Measurements from ENCODE around the gene GNAT1.

GNAT1 gene

DNA sequence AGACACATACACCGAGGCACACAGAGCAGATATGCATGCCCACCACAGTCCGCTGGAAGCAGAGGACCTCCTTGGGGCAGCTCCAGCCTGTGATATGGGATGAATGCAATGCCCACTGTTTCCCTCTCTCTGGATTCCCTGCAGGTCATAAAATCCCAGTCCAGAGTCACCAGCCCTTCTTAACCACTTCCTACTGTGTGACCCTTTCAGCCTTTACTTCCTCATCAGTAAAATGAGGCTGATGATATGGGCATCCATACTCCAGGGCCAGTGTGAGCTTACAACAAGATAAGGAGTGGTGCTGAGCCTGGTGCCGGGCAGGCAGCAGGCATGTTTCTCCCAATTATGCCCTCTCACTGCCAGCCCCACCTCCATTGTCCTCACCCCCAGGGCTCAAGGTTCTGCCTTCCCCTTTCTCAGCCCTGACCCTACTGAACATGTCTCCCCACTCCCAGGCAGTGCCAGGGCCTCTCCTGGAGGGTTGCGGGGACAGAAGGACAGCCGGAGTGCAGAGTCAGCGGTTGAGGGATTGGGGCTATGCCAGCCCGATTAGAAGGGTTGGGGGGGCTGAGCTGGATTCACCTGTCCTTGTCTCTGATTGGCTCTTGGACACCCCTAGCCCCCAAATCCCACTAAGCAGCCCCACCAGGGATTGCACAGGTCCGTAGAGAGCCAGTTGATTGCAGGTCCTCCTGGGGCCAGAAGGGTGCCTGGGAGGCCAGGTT, at the start of gene GNAT1:
GNAT1 (plus strand) TSS at position 675 of the 725 bp plus-strand sequence. CDS start 116 bp downstream, outside the sequence.
- TF ChIP-seq, protein P1, sequence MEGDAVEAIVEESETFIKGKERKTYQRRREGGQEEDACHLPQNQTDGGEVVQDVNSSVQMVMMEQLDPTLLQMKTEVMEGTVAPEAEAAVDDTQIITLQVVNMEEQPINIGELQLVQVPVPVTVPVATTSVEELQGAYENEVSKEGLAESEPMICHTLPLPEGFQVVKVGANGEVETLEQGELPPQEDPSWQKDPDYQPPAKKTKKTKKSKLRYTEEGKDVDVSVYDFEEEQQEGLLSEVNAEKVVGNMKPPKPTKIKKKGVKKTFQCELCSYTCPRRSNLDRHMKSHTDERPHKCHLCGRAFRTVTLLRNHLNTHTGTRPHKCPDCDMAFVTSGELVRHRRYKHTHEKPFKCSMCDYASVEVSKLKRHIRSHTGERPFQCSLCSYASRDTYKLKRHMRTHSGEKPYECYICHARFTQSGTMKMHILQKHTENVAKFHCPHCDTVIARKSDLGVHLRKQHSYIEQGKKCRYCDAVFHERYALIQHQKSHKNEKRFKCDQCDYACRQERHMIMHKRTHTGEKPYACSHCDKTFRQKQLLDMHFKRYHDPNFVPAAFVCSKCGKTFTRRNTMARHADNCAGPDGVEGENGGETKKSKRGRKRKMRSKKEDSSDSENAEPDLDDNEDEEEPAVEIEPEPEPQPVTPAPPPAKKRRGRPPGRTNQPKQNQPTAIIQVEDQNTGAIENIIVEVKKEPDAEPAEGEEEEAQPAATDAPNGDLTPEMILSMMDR (IDR thresholded peaks at IDR 0.05), result no peak
- Histone ChIP-seq H3K27ac (no peak within 1 kb of the TSS), H3K4me3 (no peak within 1 kb of the TSS)
- no peak for DNase-seq (ENCODE audit: low spot score)

DNA sequence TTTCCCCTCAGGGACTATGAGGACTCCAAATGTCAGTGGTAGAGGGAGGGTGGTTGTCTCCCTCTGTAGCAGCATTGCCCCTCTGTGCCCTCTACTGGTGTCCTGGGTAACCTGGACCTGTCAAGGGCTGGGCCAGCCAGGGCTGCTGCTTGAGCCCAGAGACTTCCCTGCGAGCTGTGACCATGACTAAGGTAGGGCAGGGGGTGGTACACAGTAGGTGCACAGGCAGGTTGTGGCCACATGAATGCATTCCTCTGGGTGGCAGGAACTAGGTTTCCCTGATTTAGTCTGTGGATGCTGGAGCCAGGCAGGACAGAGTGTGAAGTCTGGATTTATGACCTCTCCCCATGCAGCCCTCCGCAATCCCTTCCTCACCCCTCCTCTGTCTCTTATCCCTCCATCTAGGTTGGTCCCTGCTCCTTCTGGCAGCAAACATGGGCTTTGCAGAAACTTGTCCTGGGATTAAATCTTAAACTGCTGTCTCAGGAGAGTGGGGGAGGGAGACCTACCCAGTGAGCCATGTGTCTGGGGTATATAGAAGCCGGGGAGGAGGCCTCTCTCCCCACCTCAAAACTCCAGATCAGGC, 45.0 kb upstream of the GNAT1 start:
- Histone ChIP-seq H3K27ac (no peak overlapping the region), H3K4me3 (no peak overlapping the region)
- no peak for DNase-seq (ENCODE audit: low spot score)
- TF ChIP-seq, protein P1 (IDR thresholded peaks at IDR 0.05), result no peak

DNA sequence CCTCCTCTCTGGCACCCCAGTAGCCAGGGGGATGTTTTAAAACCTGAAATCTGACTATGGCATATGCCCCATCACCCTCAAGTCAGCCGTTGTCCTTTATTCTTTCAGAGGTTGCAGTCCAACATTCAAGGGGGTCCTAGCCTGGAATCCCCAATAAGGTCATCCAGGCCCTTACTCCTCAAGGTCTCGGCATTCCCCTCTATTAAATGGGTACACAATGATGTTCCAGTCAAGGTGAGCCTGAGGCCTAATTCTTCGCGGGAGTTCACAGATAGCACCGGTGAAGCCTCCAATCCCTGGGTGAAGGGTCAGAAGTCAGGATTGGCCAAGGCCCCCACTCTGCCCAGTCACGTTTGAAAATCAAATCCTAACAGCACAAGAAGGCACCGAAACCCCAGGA, 44.4 kb upstream of the GNAT1 start:
- Histone ChIP-seq H3K4me3 (no peak overlapping the region), H3K27ac (no peak overlapping the region)
- TF ChIP-seq, protein P1 (IDR thresholded peaks at IDR 0.05), result no peak
- no peak for DNase-seq (ENCODE audit: low spot score)

DNA sequence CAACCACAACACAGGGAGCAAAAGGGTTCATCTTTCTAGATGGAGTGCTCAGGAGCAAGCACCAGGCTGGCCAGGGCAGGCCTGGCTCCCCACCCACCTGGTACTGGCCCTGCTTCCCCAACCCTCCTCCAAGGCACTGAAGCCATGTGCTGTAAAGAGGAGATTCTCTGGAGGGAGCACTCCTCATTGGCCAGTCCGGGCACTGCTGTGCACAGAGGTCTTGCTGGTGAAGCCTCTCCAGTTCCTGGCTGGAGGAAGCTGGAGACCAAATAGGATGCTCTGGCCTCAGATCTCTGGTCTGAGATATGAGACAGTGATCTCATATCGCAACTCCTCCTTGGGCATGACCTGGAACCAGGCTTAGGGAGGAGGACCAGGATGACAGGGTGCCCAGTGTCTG, 44.0 kb upstream of the GNAT1 start:
- TF ChIP-seq, protein P1 (IDR thresholded peaks at IDR 0.05), result no peak
- no peak overlapping the region for H3K27ac ChIP-seq
- no peak overlapping the region for H3K4me3 ChIP-seq
- no peak for DNase-seq (ENCODE audit: low spot score)

DNA sequence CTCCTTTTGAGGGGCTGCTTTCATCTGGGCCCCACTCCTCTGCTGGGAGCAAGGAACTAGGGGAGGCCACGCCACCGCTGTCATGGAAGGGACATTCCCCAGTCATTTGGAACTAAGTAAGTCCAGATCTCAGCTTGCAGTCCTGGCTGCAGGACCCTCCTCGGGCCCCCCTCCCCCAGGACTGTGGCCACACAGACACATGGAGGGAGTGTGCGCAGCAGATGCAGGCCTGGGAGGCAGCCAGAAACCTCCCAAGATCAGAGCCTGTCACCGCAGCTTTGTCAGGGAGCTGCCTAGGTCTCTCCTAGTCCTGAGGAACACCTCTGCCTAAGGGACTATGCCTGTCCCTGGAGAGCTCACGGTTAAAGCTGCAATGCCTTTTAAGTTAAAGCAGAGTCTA, 43.5 kb upstream of the GNAT1 start:
- no peak overlapping the region for H3K4me3 ChIP-seq
- no peak overlapping the region for H3K27ac ChIP-seq
- no peak for DNase-seq (ENCODE audit: low spot score)
- TF ChIP-seq, protein P1 (IDR thresholded peaks at IDR 0.05), result no peak

DNA sequence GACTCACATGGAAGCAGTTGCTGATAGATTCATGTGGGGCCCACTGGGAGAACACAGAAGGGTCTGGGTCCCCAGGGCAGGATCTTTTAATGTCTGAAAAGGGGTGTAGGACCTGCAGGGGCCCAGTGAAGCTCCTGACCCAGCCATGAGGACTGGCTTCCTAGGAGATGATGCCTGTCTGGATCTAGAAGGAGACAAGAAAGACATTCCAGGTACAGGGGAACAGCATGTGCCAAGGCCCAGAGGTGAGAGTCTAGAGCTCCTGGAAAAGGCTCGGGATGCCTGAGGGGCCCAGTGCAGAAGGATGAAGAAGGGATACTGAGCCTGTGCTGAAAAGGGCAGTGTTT, 41.0 kb upstream of the GNAT1 start:
- Histone ChIP-seq H3K27ac (no peak overlapping the region), H3K4me3 (no peak overlapping the region)
- TF ChIP-seq, protein P1 (IDR thresholded peaks at IDR 0.05), result no peak
- DNase-seq (ENCODE audit: low spot score), result no peak

All from coronary artery (tissue), 2 donors.